ENCODE data around the gene PEDS1.

GRCh38 chr20:50145566-50145965 lies 8.0 kb downstream of the PEDS1 start:
- TF ChIP-seq POLR2AphosphoS5 (IDR thresholded peaks at IDR 0.05; ENCODE audit: low read length) (no peak), RB1 (IDR thresholded peaks at IDR 0.05; ENCODE audit: borderline replicate concordance) (no peak), REST (IDR thresholded peaks at IDR 0.05; ENCODE audit: low read depth, low read length) (no peak), POLR2A (IDR thresholded peaks at IDR 0.05; ENCODE audit: low read depth, low read length) (no peak), MLLT1 (IDR thresholded peaks at IDR 0.05) (no peak), CTCF (IDR thresholded peaks at IDR 0.05 in 2 of 3, conservative IDR thresholded peaks at IDR 0.05 in 1 of 3; ENCODE audit: control insufficient read depth in 2 of 3, extremely low read depth in 1 of 3, insufficient read depth in 1 of 3, low read depth in 3 of 3, low read length in 3 of 3) (no peak)

Measured in GM12878 (cell line).